A673 (cell line): ENCODE measurements around the gene SPATC1L. TPM values are rescaled to one million over a fixed set of nuclear protein-coding genes. Genes with fewer than 3 reads are reported as not detected.
A peak's percentile ranks its signal among the peaks of the same experiment; 100 is the strongest.

Experiments
- BruUV-seq: library from RNA; stranded (reverse); fragments of 400-500 nt; replicated peaks from 2 replicates; lab custom pipeline; 2021; lab: Mats Ljungman, UMichigan
- CTCF ChIA-PET: fragments of 300-600 bp; sonication (Branson Sonifier 250); formaldehyde crosslinking; loops from one replicate; lab custom pipeline; 2022; ENCODE audit warnings: antibody characterized with exemption; lab: Charles Lee
- POLR2A ChIA-PET: fragments of 300-600 bp; sonication (Branson Sonifier 250); formaldehyde crosslinking; loops from one replicate; lab custom pipeline; 2022; ENCODE audit warnings: antibody characterized with exemption; ENCODE audit not compliant: low non-redundant PET; lab: Charles Lee
- DNase-seq: peaks from one replicate; pipeline ENCODE4 v3.0.0-alpha.2; 2015; ENCODE audit warnings: low spot score
- H3K27ac ChIP-seq: fragments of 200-600 bp; sonication (generic); 2 replicates; pipeline ENCODE4 v1.5.1; 2016; ENCODE audit warnings: mixed run types, low read depth, mild to moderate bottlenecking, mixed read lengths, antibody characterized with exemption, low read length; ENCODE audit not compliant: poor library complexity, severe bottlenecking
- H3K27me3 ChIP-seq: fragments of 200-600 bp; sonication (generic); replicated peaks from 2 replicates; pipeline ENCODE4 v1.6.1; 2017; ENCODE audit warnings: mixed run types, low read depth, mild to moderate bottlenecking, mixed read lengths, antibody characterized with exemption, low read length; ENCODE audit not compliant: insufficient read depth, poor library complexity
- H3K36me3 ChIP-seq: fragments of 200-600 bp; sonication (generic); 2 replicates; pipeline ENCODE4 v1.6.1; 2016; ENCODE audit warnings: mixed run types, mild to moderate bottlenecking, mixed read lengths, antibody characterized with exemption, low read length; ENCODE audit not compliant: insufficient read depth, poor library complexity, severe bottlenecking
- H3K4me1 ChIP-seq: fragments of 200-600 bp; sonication (generic); 2 replicates; pipeline ENCODE4 v1.6.1; 2017; ENCODE audit warnings: mixed run types, mild to moderate bottlenecking, mixed read lengths, antibody characterized with exemption, low read length; ENCODE audit not compliant: insufficient read depth, poor library complexity, severe bottlenecking
- H3K4me3 ChIP-seq: fragments of 200-600 bp; sonication (generic); 2 replicates; pipeline ENCODE4 v1.5.1; 2016; ENCODE audit warnings: low read depth, mixed run types, mild to moderate bottlenecking, mixed read lengths, low read length; ENCODE audit not compliant: poor library complexity, severe bottlenecking
- H3K9me3 ChIP-seq: fragments of 200-600 bp; sonication (generic); 2 replicates; pipeline ENCODE4 v1.6.1; 2016; ENCODE audit warnings: mixed run types, low read depth, mild to moderate bottlenecking, mixed read lengths, antibody characterized with exemption, low read length; ENCODE audit not compliant: poor library complexity, severe bottlenecking
- EZH2 ChIP-seq: fragments of 200-600 bp; sonication (generic); IDR thresholded peaks from 2 replicates; pipeline ENCODE4 v1.6.1; 2017; ENCODE audit warnings: borderline replicate concordance, low read depth, mild to moderate bottlenecking, mixed read lengths, antibody characterized with exemption, low read length; ENCODE audit not compliant: poor library complexity, severe bottlenecking
- intact Hi-C: fragments of 100-400 bp; cut with micrococcal nuclease; formaldehyde crosslinking; loops from one replicate; pipeline ENCODE4 v1.10.0; 2022; ENCODE audit not compliant: unreplicated experiment
- total RNA-seq: library from RNA; stranded (reverse); gene quantifications from 2 replicates; pipeline ENCODE4 v1.2.3, GENCODE V29; 2021
- TF ChIP-seq, protein P1 (sequence below): fragments of 300-800, 200-600 bp; sonication (generic); conservative IDR thresholded peaks from 2 replicates; pipeline ENCODE4 v1.5.1; 2017; ENCODE audit warnings: low read depth, mild to moderate bottlenecking, antibody characterized with exemption, low read length, moderate library complexity, mixed read lengths

The SPATC1L gene
- total RNA-seq, 1 experiment from 2014 or later, result 30.9 TPM

DNA sequence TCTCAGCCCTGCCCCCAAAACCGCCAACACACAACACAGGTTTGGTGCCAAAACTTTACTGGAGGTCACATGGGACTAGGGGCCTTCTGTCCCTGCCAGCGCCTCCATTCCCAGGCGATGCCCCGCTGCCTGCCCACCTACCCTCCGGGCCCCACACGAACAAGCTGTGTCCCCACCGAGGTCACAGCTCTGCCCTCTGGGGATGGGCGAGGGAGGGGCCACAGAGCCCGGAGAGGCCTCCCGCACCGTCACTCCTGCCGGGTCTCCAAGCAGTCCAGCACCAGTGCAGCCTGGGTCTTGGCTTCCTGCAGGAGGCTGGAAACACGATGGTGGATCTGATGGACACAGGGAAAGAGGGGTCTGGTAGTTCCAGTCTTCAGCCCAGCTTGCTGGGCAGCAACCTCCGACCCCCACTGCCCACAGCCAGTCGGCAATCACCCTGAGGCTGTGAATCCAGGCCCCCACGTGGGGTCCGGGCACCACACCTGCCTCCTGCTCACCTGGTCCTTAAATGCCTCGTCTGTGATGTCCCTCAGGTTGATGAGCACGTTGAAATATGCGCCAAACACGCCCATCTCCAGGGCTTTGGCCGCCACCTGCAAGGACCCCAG, 47.4 kb downstream of the SPATC1L start:
- no peaks in the 10 kb centered on the region for H3K36me3 ChIP-seq
- no peak for DNase-seq
- POLR2A ChIA-PET, result no interaction called here
- H3K9me3 ChIP-seq, result no peaks in the 10 kb centered on the region
- intact Hi-C loops, result no loop called here
- TF ChIP-seq EZH2, result no peak
- TF ChIP-seq, protein P1, sequence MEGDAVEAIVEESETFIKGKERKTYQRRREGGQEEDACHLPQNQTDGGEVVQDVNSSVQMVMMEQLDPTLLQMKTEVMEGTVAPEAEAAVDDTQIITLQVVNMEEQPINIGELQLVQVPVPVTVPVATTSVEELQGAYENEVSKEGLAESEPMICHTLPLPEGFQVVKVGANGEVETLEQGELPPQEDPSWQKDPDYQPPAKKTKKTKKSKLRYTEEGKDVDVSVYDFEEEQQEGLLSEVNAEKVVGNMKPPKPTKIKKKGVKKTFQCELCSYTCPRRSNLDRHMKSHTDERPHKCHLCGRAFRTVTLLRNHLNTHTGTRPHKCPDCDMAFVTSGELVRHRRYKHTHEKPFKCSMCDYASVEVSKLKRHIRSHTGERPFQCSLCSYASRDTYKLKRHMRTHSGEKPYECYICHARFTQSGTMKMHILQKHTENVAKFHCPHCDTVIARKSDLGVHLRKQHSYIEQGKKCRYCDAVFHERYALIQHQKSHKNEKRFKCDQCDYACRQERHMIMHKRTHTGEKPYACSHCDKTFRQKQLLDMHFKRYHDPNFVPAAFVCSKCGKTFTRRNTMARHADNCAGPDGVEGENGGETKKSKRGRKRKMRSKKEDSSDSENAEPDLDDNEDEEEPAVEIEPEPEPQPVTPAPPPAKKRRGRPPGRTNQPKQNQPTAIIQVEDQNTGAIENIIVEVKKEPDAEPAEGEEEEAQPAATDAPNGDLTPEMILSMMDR, result no peak
- H3K27me3 ChIP-seq, result no peaks in the 10 kb centered on the region
- CTCF ChIA-PET, result interaction anchor here (0.6 kb wide), 1 partner anchor 22 kb away, joined by 6 read pairs; no protein-coding TSS in a partner anchor
- no TSS peak for BruUV-seq
- H3K4me1 ChIP-seq, result peaks cover 7% of the 10 kb centered on the region
- H3K4me3 ChIP-seq, result no peak overlapping the region
- H3K27ac ChIP-seq, result no peak overlapping the region

DNA sequence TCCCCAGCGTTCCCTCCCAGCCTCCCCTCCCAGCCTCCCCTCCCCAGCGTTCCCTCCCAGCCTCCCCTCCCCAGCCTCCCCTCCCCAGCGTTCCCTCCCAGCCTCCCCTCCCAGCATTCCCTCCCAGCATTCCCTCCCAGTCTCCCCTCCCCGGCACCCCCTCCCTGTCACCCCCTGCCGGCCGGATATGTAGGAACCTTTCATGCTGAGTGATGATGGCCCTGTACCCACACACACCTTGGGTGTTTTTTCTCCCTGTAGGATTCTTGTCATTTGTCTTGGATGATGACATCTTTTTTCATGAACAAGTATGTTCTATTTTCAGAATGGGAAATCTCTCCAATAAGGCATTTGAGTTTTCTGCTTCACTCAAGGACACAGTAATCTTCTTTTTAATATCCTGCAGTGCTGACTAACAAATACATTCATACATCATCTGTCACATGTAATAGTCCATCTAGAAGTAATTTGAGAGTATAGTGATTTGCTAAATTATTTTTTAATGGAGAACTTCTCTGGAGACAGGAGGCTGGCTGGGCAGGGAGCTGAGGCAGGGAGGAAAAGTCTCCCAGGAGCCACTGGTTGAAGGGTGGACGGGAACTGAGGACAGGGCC, 48.4 kb downstream of the SPATC1L start:
- intact Hi-C loops, result no loop called here
- Histone ChIP-seq H3K9me3 (no peaks in the 10 kb centered on the region), H3K27ac (no peak overlapping the region), H3K36me3 (no peaks in the 10 kb centered on the region), H3K27me3 (no peaks in the 10 kb centered on the region), H3K4me3 (no peak overlapping the region), H3K4me1 (peaks cover 7% of the 10 kb centered on the region)
- no peak for TF ChIP-seq EZH2
- TF ChIP-seq, protein P1, result 0 out of 2 replicates have a peak, but pooled peaks have one; percentile 25
- ChIA-PET CTCF (no interaction called here), POLR2A (no interaction called here)
- no peak for DNase-seq
- no TSS peak for BruUV-seq

DNA sequence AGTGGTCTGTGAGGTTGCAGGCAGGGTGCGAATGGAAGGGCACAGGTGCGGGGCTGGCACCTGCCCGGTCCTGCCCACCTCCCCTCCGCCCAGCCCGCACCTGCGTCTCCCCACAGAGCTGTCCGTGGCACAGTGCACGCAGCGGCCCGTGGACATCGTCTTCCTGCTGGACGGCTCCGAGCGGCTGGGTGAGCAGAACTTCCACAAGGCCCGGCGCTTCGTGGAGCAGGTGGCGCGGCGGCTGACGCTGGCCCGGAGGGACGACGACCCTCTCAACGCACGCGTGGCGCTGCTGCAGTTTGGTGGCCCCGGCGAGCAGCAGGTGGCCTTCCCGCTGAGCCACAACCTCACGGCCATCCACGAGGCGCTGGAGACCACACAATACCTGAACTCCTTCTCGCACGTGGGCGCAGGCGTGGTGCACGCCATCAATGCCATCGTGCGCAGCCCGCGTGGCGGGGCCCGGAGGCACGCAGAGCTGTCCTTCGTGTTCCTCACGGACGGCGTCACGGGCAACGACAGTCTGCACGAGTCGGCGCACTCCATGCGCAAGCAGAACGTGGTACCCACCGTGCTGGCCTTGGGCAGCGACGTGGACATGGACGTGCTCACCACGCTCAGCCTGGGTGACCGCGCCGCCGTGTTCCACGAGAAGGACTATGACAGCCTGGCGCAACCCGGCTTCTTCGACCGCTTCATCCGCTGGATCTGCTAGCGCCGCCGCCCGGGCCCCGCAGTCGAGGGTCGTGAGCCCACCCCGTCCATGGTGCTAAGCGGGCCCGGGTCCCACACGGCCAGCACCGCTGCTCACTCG, 52.2 kb downstream of the SPATC1L start:
- ChIA-PET CTCF (no interaction called here), POLR2A (no interaction called here)
- DNase-seq, result no peak
- Histone ChIP-seq H3K9me3 (no peaks in the 10 kb centered on the region), H3K27ac (no peak overlapping the region), H3K27me3 (no peaks in the 10 kb centered on the region), H3K4me3 (no peak overlapping the region), H3K36me3 (no peaks in the 10 kb centered on the region), H3K4me1 (peaks cover 7% of the 10 kb centered on the region)
- no TSS peak for BruUV-seq
- TF ChIP-seq EZH2, result no peak
- TF ChIP-seq, protein P1, result no peak
- intact Hi-C loops, result no loop called here
